CD8-positive, alpha-beta memory T cell (primary cell): Measurements from ENCODE around the gene WWC1. TPM values are rescaled to one million over a fixed set of nuclear protein-coding genes. Genes with fewer than 3 reads are reported as not detected.
"Not testable (repeated sequence)": the region's sequence is repeated elsewhere in the genome, so short reads cannot be mapped to it uniquely, and the experiment has no call there.

Source experiments
- CTCF ChIA-PET: fragments of 350-600 bp; sonication (Branson Sonifier 250); formaldehyde crosslinking; loops from one replicate; lab custom pipeline; 2021; ENCODE audit warnings: antibody characterized with exemption; lab: Charles Lee
- POLR2A ChIA-PET: fragments of 350-600 bp; sonication (Branson Sonifier 250); formaldehyde crosslinking; loops from one replicate; lab custom pipeline; 2021; ENCODE audit warnings: antibody characterized with exemption; lab: Charles Lee
- DNase-seq, 5 donors: peaks; one replicate each; pipeline versions ENCODE4 v3.0.0 to v3.0.0-alpha.2; 2020 to 2022; ENCODE audit warnings: mixed read lengths in 1 of 5
- H3K27ac ChIP-seq: one replicate; pipeline ENCODE4 v1.7.0; 2013; ENCODE audit warnings: low read depth, mild to moderate bottlenecking, low read length, moderate library complexity
- H3K27me3 ChIP-seq: 2 replicates; pipeline ENCODE4 v1.7.0; 2013; ENCODE audit warnings: low read length, mild to moderate bottlenecking; ENCODE audit not compliant: insufficient read depth, poor library complexity, severe bottlenecking
- H3K36me3 ChIP-seq: 2 replicates; pipeline ENCODE4 v1.7.0; 2013; ENCODE audit warnings: mild to moderate bottlenecking, low read length, moderate library complexity; ENCODE audit not compliant: insufficient read depth
- H3K4me1 ChIP-seq: 2 replicates; pipeline ENCODE4 v1.7.0; 2013; ENCODE audit warnings: mild to moderate bottlenecking, low read length, moderate library complexity; ENCODE audit not compliant: insufficient read depth
- H3K4me3 ChIP-seq: 2 replicates; pipeline ENCODE4 v1.7.0; 2013; ENCODE audit warnings: mild to moderate bottlenecking, low read length
- H3K9me3 ChIP-seq: 2 replicates; pipeline ENCODE4 v1.7.0; 2013; ENCODE audit warnings: mild to moderate bottlenecking, low read length
- H3K27ac Mint-ChIP-seq, 8 donors: one replicate each; pipeline ENCODE4 v1.8.0; 2020 to 2021; ENCODE audit warnings: mixed read lengths in 8 of 8, mild to moderate bottlenecking in 6 of 8, inconsistent platforms in 3 of 8, moderate library complexity in 3 of 8
- H3K27me3 Mint-ChIP-seq, 2 donors: one replicate each; pipeline ENCODE4 v1.8.0; 2020 to 2021; ENCODE audit warnings: mixed read lengths in 2 of 2, mild to moderate bottlenecking in 1 of 2, moderate library complexity in 1 of 2
- H3K36me3 Mint-ChIP-seq, 3 donors: one replicate each; pipeline ENCODE4 v1.8.0; 2020 to 2021; ENCODE audit warnings: mixed read lengths in 3 of 3, inconsistent platforms in 1 of 3, mild to moderate bottlenecking in 1 of 3
- H3K4me1 Mint-ChIP-seq, 3 donors: one replicate each; pipeline ENCODE4 v1.8.0; 2020 to 2021; ENCODE audit warnings: mixed read lengths in 3 of 3, inconsistent platforms in 1 of 3, mild to moderate bottlenecking in 1 of 3
- H3K4me3 Mint-ChIP-seq, 7 donors: one replicate each; pipeline ENCODE4 v1.8.0; 2020 to 2021; ENCODE audit warnings: mixed read lengths in 7 of 7, mild to moderate bottlenecking in 6 of 7, moderate library complexity in 4 of 7, inconsistent platforms in 2 of 7
- H3K9me3 Mint-ChIP-seq, 5 donors: one replicate each; pipeline ENCODE4 v1.8.0; 2020 to 2022; ENCODE audit warnings: mixed read lengths in 5 of 5, mild to moderate bottlenecking in 3 of 5, moderate library complexity in 2 of 5, inconsistent platforms in 1 of 5
- polyA plus RNA-seq: library from polyadenylated mRNA; unstranded; fragments of 300-500 nt; fragmentation: Illumina TruSeq; gene quantifications from one replicate; pipeline ENCODE4 v1.2.3, GENCODE V29; 2021
- total RNA-seq, 2 experiments: library from RNA; stranded (reverse); gene quantifications; one replicate each; pipeline ENCODE4 v1.2.3, GENCODE V29; 2021

WWC1 gene
- total and polyA plus RNA-seq, 3 experiments from 2014 or later = 0.52 to 1.8 (median 0.77) TPM

DNA sequence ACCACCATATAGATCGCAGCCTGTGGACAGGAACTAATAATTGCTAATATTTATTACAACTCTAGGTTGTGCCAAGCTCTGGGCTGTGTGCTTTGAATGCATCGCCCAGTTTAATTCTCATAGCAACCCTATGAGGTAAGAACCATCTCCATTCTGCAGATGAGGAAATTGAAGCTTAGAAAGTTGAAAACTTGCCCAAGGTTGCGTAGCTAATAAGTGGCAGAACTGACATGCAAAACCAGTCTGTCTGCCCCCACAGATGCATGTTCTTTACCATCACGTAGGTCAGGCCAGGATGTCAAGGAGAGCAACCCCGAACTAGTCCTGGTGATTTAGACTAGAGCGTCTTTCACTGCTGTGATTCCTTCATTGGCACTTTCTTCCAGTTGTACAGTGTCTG, 15.6 kb downstream of the WWC1 start:
- no peak overlapping the region for H3K4me3 Mint-ChIP-seq
- CTCF ChIA-PET = no interaction called here
- no peaks in the 10 kb centered on the region for H3K4me1 ChIP-seq
- H3K4me1 Mint-ChIP-seq = no peaks in the 10 kb centered on the region
- no peaks in the 10 kb centered on the region for H3K9me3 Mint-ChIP-seq
- no peaks in the 10 kb centered on the region for H3K27me3 ChIP-seq
- H3K27ac Mint-ChIP-seq = no peak overlapping the region
- no peak for DNase-seq
- H3K4me3 ChIP-seq = no peak overlapping the region
- no peak overlapping the region for H3K27ac ChIP-seq
- H3K27me3 Mint-ChIP-seq = peaks cover 6 to 10% of the 10 kb centered on the region in 2 donors
- POLR2A ChIA-PET = no interaction called here
- no peaks in the 10 kb centered on the region for H3K9me3 ChIP-seq
- no peaks in the 10 kb centered on the region for H3K36me3 ChIP-seq
- no peaks in the 10 kb centered on the region for H3K36me3 Mint-ChIP-seq

DNA sequence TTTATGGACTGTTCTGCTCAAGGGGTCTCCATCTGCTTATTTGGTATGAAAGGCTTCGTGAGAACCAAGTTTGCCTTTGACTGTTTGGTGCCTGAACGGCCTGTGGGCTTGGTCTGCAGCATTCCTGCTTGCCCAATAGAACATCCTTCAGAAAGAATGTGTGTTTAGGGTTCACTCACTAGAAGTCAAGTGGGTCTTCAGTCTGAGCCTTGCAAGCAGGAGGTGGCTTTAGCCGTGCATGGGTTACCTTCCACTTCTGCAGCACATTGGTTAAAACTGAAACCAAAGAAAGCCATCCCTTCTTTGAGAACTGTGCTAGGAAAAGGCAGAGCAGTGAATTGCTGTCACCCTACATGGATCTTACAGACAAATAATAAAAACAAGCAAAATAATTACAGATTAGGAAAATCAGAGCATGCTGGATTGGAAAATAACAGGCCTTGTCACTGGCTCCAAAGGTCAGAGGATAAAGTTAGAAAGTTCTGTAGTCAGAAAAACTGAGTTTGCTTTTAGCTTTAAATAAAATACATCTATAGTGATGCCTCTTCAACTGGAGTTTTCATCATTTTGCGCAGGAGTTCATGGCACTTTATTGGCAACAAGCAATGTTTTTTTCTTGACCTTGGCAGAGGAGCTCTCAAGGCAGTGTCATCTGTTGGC, 16.6 kb downstream of the WWC1 start:
- POLR2A ChIA-PET = interaction anchor here (0.7 kb wide), 1 partner anchor 101 kb away, joined by 5 read pairs; no protein-coding TSS in a partner anchor
- Histone ChIP-seq H3K27ac (no peak overlapping the region), H3K9me3 (no peaks in the 10 kb centered on the region), H3K4me3 (no peak overlapping the region), H3K4me1 (no peaks in the 10 kb centered on the region), H3K36me3 (no peaks in the 10 kb centered on the region), H3K27me3 (no peaks in the 10 kb centered on the region)
- Mint-ChIP-seq H3K9me3 (no peaks in the 10 kb centered on the region), H3K36me3 (no peaks in the 10 kb centered on the region), H3K4me3 (no peak overlapping the region), H3K27me3 (peaks cover 8 to 10% of the 10 kb centered on the region in 2 donors), H3K27ac (no peak overlapping the region), H3K4me1 (no peaks in the 10 kb centered on the region)
- CTCF ChIA-PET = no interaction called here
- DNase-seq = no peak

DNA sequence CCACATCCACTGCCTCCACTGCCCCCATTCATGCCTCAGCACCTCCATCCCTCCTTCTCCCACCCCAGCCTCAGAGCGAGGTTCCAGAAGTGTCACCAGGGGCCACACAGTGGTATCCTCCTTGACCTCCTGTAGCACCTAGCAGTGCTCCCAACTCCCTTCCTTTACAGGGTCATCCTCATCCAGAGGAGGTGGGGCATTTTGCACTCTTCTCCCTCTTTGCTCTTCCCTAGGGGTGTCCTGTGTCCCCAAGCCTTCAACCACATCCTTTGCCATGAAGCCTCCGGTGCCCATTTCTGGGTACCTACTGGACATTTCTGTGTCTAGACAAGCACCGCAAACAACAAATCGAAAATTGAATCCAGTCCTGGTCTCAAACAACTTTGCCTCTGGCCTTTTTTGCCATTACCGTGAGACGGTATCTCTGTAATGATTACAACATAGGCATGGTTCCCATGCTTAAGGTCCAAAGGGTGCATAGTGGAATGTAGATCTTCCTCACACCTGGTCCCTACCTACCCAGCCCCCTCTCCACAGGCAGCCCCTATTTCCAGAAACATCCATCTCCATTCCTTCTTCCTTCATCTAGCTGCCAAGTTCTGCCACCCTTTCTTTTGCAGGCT, 17.6 kb downstream of the WWC1 start:
- Mint-ChIP-seq H3K27me3 (peaks cover 8 to 16% of the 10 kb centered on the region in 2 donors), H3K4me1 (no peaks in the 10 kb centered on the region), H3K4me3 (no peak overlapping the region), H3K9me3 (no peaks in the 10 kb centered on the region), H3K27ac (no peak overlapping the region), H3K36me3 (no peaks in the 10 kb centered on the region)
- Histone ChIP-seq H3K27ac (no peak overlapping the region), H3K4me1 (no peaks in the 10 kb centered on the region), H3K27me3 (no peaks in the 10 kb centered on the region), H3K36me3 (no peaks in the 10 kb centered on the region), H3K9me3 (no peaks in the 10 kb centered on the region), H3K4me3 (no peak overlapping the region)
- no peak for DNase-seq
- ChIA-PET POLR2A (no interaction called here), CTCF (no interaction called here)

DNA sequence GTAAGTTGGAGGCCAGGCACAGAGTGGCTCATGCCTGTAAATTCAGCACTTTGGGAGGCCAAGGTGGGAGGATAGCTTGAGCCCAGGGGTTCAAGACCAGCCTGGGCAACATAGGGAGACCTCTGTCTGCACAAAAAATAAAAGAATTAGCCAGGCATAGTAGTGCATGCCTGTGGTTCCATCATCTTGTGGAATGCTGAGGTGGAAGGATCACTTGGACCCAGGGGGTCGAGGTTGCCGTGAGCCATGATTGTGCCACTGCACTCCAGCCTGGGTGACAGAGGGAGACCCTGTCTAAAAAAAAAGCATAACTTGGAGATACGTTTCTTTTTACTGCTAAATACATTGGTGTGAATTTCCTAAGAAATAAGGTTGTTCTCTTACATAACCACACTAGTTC, 19.1 kb downstream of the WWC1 start:
- H3K9me3 ChIP-seq, H3K4me1 ChIP-seq, H3K36me3 Mint-ChIP-seq, H3K4me3 Mint-ChIP-seq, H3K27me3 ChIP-seq, H3K27ac ChIP-seq, CTCF ChIA-PET, H3K36me3 ChIP-seq, H3K4me1 Mint-ChIP-seq, H3K27ac Mint-ChIP-seq, H3K9me3 Mint-ChIP-seq, DNase-seq, H3K4me3 ChIP-seq, POLR2A ChIA-PET: not testable (repeated sequence)
- H3K27me3 Mint-ChIP-seq = peaks cover 6 to 16% of the 10 kb centered on the region in 2 donors

DNA sequence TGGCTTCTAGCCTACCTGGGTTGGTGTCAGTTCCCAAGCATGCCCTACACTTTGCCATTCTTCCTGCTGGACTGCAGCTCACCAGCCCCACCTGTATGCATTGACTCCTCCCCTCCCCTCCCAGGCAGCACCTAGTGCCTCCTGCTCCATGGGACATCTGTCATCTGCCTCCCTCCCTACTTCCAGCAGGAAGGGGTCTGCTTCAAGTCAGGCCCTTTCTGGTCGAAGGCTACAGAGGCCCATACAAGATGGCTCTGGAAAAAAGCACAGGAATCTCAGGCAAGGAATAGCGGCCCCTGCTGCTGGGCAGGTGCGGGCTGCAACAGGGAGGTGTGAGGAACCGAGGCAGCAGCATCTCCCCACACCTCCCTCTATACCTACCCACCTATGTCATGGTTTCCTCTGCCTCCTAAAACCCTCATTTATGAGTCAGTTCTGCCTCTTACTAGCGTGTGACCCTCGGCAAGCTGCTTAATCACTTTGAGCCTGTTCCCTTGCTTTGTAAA, 19.7 kb downstream of the WWC1 start:
- Mint-ChIP-seq H3K4me3 (no peak overlapping the region), H3K36me3 (no peaks in the 10 kb centered on the region), H3K9me3 (no peaks in the 10 kb centered on the region), H3K4me1 (no peaks in the 10 kb centered on the region), H3K27ac (no peak overlapping the region), H3K27me3 (peaks cover 6 to 16% of the 10 kb centered on the region in 2 donors)
- Histone ChIP-seq H3K27ac (no peak overlapping the region), H3K9me3 (no peaks in the 10 kb centered on the region), H3K27me3 (no peaks in the 10 kb centered on the region), H3K4me1 (no peaks in the 10 kb centered on the region), H3K36me3 (no peaks in the 10 kb centered on the region), H3K4me3 (no peak overlapping the region)
- DNase-seq = no peak
- POLR2A ChIA-PET = no interaction called here
- CTCF ChIA-PET = no interaction called here

DNA sequence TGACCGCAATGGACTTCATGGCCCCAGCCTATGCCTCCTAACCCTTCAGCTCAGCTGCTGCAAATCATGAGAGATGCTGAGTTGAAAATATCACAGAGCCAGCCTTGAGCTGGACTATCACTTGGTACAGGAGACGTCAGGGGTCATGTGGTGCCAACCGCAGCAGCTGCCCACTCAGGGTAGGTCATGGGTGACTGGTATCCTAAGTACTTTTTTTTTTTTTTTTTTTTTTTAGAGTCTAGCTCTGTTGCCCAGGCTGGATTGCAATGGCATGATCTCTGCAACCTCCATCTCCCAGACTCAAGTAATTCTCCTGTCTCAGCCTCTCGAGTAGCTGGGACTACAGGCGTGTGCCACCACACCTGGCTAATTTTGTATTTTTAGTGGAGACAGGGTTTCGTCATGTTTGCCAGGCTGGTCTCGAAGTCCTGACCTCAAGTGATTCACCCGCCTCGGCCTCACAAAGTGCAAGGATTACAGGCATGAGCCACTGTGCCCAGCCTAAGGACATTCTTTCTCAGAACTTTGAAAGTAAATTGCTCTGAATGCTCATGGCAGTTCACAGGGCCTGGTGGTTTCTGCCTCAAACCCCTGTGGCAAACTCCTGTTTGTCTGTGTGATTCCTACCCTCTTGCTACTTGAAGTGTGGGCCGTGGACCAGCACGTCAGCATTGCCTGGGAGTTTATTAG, 21.3 kb downstream of the WWC1 start:
- no peaks in the 10 kb centered on the region for H3K9me3 ChIP-seq
- DNase-seq = no peak
- H3K4me3 ChIP-seq = no peak overlapping the region
- Mint-ChIP-seq H3K4me3 (no peak overlapping the region), H3K27me3 (peaks cover 6 to 16% of the 10 kb centered on the region in 2 donors), H3K9me3 (no peaks in the 10 kb centered on the region), H3K36me3 (no peaks in the 10 kb centered on the region), H3K4me1 (no peaks in the 10 kb centered on the region), H3K27ac (no peak overlapping the region)
- no peak overlapping the region for H3K27ac ChIP-seq
- H3K27me3 ChIP-seq = no peaks in the 10 kb centered on the region
- H3K36me3 ChIP-seq = no peaks in the 10 kb centered on the region
- CTCF ChIA-PET = no interaction called here
- POLR2A ChIA-PET = no interaction called here
- no peaks in the 10 kb centered on the region for H3K4me1 ChIP-seq

DNA sequence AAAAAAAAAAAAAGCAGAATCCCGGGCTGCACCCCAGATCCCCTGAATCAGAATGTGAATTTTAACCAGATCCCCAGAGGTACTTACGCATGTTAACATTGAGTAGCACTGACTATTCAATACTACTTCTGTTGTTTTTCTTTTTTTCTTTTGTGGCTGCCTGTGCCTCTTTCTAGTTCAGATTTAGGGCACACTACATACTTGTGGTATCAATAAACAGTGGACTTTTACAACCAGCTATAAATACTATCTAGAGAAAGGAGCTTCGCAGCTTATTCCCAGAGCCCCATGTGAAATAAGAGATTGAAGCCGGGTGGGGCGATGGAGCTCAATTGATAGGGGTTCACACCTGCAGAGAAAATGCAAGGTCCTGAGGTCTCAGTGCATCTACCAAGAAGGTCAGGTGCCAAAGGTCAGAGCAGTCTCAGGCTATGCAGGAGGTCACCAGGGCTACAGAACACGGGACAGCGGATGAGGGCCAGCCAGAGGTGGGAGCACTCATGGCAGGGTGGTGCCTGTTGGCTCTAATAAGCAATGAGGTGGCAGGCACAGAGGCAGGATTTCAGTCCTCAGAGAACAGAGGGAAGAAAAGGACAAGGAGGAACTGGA, 22.3 kb downstream of the WWC1 start:
- no peak for DNase-seq
- Mint-ChIP-seq H3K4me3 (no peak overlapping the region), H3K4me1 (no peaks in the 10 kb centered on the region), H3K27ac (no peak overlapping the region), H3K27me3 (peaks cover 6 to 16% of the 10 kb centered on the region in 2 donors), H3K9me3 (no peaks in the 10 kb centered on the region), H3K36me3 (no peaks in the 10 kb centered on the region)
- POLR2A ChIA-PET = no interaction called here
- CTCF ChIA-PET = no interaction called here
- H3K27me3 ChIP-seq = no peaks in the 10 kb centered on the region
- no peak overlapping the region for H3K4me3 ChIP-seq
- no peaks in the 10 kb centered on the region for H3K4me1 ChIP-seq
- no peaks in the 10 kb centered on the region for H3K36me3 ChIP-seq
- H3K9me3 ChIP-seq = no peaks in the 10 kb centered on the region
- H3K27ac ChIP-seq = no peak overlapping the region
